GM12878 (cell line): ENCODE data around the gene ZNF805. TPM values are rescaled to one million over a fixed set of nuclear protein-coding genes. Genes with fewer than 3 reads are reported as not detected.

ENCODE experiments used
- ATAC-seq: fragments of 200-7000 bp; cut with Tn5 transposase; 3 replicates; pipeline ENCODE4 v1.9.1; 2020; ENCODE audit warnings: mild to moderate bottlenecking, moderate library complexity
- BruUV-seq: library from RNA; stranded (reverse); fragments of 400-500 nt; replicated peaks from 2 replicates; lab custom pipeline; 2021; lab: Mats Ljungman, UMichigan
- CTCF ChIA-PET: fragments of 300-600 bp; sonication (Branson Sonifier 250); formaldehyde crosslinking; extraction: SDS; loops from one replicate; lab custom pipeline; 2021; ENCODE audit warnings: inconsistent platforms; lab: Yijun Ruan, JAX
- POLR2A ChIA-PET: fragments of 350-600 bp; formaldehyde crosslinking; extraction: SDS; loops from one replicate; lab custom pipeline; 2021; ENCODE audit warnings: inconsistent platforms; lab: Charles Lee
- RAD21 ChIA-PET: fragments of 300-600 bp; sonication (Branson Sonifier 250); formaldehyde crosslinking; loops from one replicate; lab custom pipeline; 2023; ENCODE audit warnings: antibody characterized with exemption; ENCODE audit not compliant: unreplicated experiment; lab: Charles Lee
- SMC1A ChIA-PET: fragments of 300-600 bp; sonication (Branson Sonifier 250); formaldehyde crosslinking; loops from one replicate; lab custom pipeline; 2023; ENCODE audit not compliant: unreplicated experiment, uncharacterized antibody; lab: Charles Lee
- DNase-seq: peaks from one replicate; pipeline ENCODE4 v3.0.0-alpha.2; 2011; ENCODE audit warnings: low read depth, low spot score
- FAIRE-seq: peaks from 3 replicates; lab custom pipeline; 2011; peaks lifted over from hg19 to GRCh38; lab: Jason Lieb, UNC
- H2AFZ ChIP-seq: 2 replicates; pipeline ENCODE4 v1.6.0; 2011; ENCODE audit warnings: low read depth, low read length, control low read depth; ENCODE audit not compliant: control insufficient read depth
- H3K27ac ChIP-seq: 2 replicates; pipeline ENCODE4 v1.5.1; 2011; ENCODE audit warnings: control low read depth; ENCODE audit not compliant: control insufficient read depth, insufficient read depth
- H3K27me3 ChIP-seq, 2 experiments: replicated peaks in 1 of 2; 2 replicates each; pipeline versions ENCODE4 v1.6.0 to v1.6.1; 2011; ENCODE audit warnings: low read length in 1 of 2; ENCODE audit not compliant: control insufficient read depth in 2 of 2, insufficient read depth in 2 of 2
- H3K36me3 ChIP-seq, 2 experiments: 2 replicates each; pipeline ENCODE4 v1.5.1; 2011; ENCODE audit warnings: low read length in 1 of 2; ENCODE audit not compliant: control insufficient read depth in 2 of 2, insufficient read depth in 2 of 2
- H3K4me1 ChIP-seq: 2 replicates; pipeline ENCODE4 v1.6.1; 2011; ENCODE audit warnings: mild to moderate bottlenecking, low read length, moderate library complexity, mixed read lengths; ENCODE audit not compliant: control insufficient read depth, insufficient read depth
- H3K4me2 ChIP-seq: 2 replicates; pipeline ENCODE4 v1.6.0; 2011; ENCODE audit warnings: control low read depth; ENCODE audit not compliant: control insufficient read depth, insufficient read depth
- H3K4me3 ChIP-seq: fragments of 200-600 bp; sonication (generic); 2 replicates; pipeline ENCODE4 v1.5.1; 2016
- H3K79me2 ChIP-seq: 2 replicates; pipeline ENCODE4 v1.6.0; 2011; ENCODE audit warnings: low read length; ENCODE audit not compliant: control insufficient read depth, insufficient read depth
- H3K9ac ChIP-seq: 2 replicates; pipeline ENCODE4 v1.8.0; 2011; ENCODE audit warnings: low read length, control low read depth, mixed read lengths; ENCODE audit not compliant: control insufficient read depth, insufficient read depth
- H3K9me3 ChIP-seq: replicated peaks from 3 replicates; pipeline ENCODE4 v1.5.1; 2011; ENCODE audit warnings: mild to moderate bottlenecking, low read length; ENCODE audit not compliant: control insufficient read depth, insufficient read depth
- H4K20me1 ChIP-seq: 2 replicates; pipeline ENCODE4 v1.6.0; 2011; ENCODE audit not compliant: control insufficient read depth, insufficient read depth
- EGR1 ChIP-seq, 2 experiments: IDR thresholded peaks; 1 replicate in 1 of 2; 2 replicates in 1 of 2; pipeline ENCODE4 v1.6.1; 2011 to 2012; ENCODE audit warnings: low read depth in 2 of 2, low read length in 2 of 2, borderline replicate concordance in 1 of 2, mild to moderate bottlenecking in 1 of 2, moderate library complexity in 1 of 2
- HCFC1 ChIP-seq: fragments of 150-350 bp; IDR thresholded peaks from 2 replicates; pipeline ENCODE4 v1.6.1; 2014; ENCODE audit warnings: low read length
- JUNB ChIP-seq: IDR thresholded peaks from 2 replicates; pipeline ENCODE4 v1.6.1; 2016; ENCODE audit warnings: antibody characterized with exemption, mild to moderate bottlenecking
- KLF5 ChIP-seq: fragments of 450-650 bp; IDR thresholded peaks from 2 replicates; pipeline ENCODE4 v1.6.1; 2014; ENCODE audit warnings: mild to moderate bottlenecking; ENCODE audit not compliant: partially characterized antibody
- NBN ChIP-seq: fragments of 450-650 bp; IDR thresholded peaks from 2 replicates; pipeline ENCODE4 v1.6.1; 2016
- PBX3 ChIP-seq: IDR thresholded peaks from 2 replicates; pipeline ENCODE4 v1.6.1; 2011; ENCODE audit warnings: mild to moderate bottlenecking, low read depth, low read length, moderate library complexity; ENCODE audit not compliant: insufficient replicate concordance
- POU2F2 ChIP-seq: IDR thresholded peaks from 3 replicates; pipeline ENCODE4 v1.6.1; 2011; ENCODE audit warnings: low read depth, mild to moderate bottlenecking, low read length, borderline replicate concordance
- RFX5 ChIP-seq: IDR thresholded peaks from 2 replicates; pipeline ENCODE4 v1.6.1; 2011; ENCODE audit warnings: low read depth, low read length, improper control_type of control experiment
- SKIL ChIP-seq: fragments of 450-650 bp; IDR thresholded peaks from 2 replicates; pipeline ENCODE4 v1.6.1; 2017; ENCODE audit warnings: mild to moderate bottlenecking, low read depth, inconsistent platforms; ENCODE audit not compliant: poor library complexity, severe bottlenecking
- SPI1 ChIP-seq: IDR thresholded peaks from 2 replicates; pipeline ENCODE4 v1.6.1; 2011; ENCODE audit warnings: low read depth, mild to moderate bottlenecking, low read length, moderate library complexity, borderline replicate concordance; ENCODE audit not compliant: insufficient read depth
- TCF7 ChIP-seq: IDR thresholded peaks from 2 replicates; pipeline ENCODE4 v1.6.1; 2014; ENCODE audit warnings: antibody characterized with exemption, borderline replicate concordance
- USF1 ChIP-seq: IDR thresholded peaks from 2 replicates; pipeline ENCODE4 v1.6.1; 2011; ENCODE audit warnings: borderline replicate concordance, low read depth, mild to moderate bottlenecking, moderate library complexity, mixed read lengths, low read length; ENCODE audit not compliant: insufficient read depth; ENCODE audit errors: extremely low read length
- YBX1 ChIP-seq: fragments of 450-650 bp; IDR thresholded peaks from 2 replicates; pipeline ENCODE4 v1.6.1; 2016; ENCODE audit warnings: antibody characterized with exemption
- ZNF217 ChIP-seq: fragments of 450-650 bp; IDR thresholded peaks from 2 replicates; pipeline ENCODE4 v1.6.1; 2017; ENCODE audit warnings: antibody characterized with exemption, mild to moderate bottlenecking
- WGBS: methylation state at CpG from one replicate; pipeline ENCODE4 v1.1.6; 2016; ENCODE audit warnings: low lambda C conversion rate; ENCODE audit not compliant: insufficient replicate concordance, insufficient coverage; ENCODE audit errors: missing lambda C conversion rate; 5-methylcytosine and 5-hydroxymethylcytosine counted together
- in situ Hi-C: fragments of 300-500 bp; cut with MboI; formaldehyde crosslinking; loops from 9 replicates; pipeline ENCODE4 v1.14.3; 2018; ENCODE audit warnings: mixed read lengths
- intact Hi-C: fragments of 100-400 bp; cut with micrococcal nuclease; formaldehyde crosslinking; loops from one replicate; pipeline ENCODE4 v1.14.2; 2022; ENCODE audit not compliant: unreplicated experiment
- polyA plus RNA-seq, 11 experiments: library from polyadenylated mRNA; depleted of rRNA in 4 of 11; unstranded in 6 of 11; stranded (reverse) in 5 of 11; fragments of >200 nt; fragmentation: Nextera tagmentation in 4 of 11; fragmentation: Illumina TruSeq in 1 of 11; extraction: Ambion mirVana in 4 of 11; extraction: Trizol in 1 of 11; gene quantifications; 1 replicate in 1 of 11; 2 replicates in 10 of 11; pipeline versions ENCODE4 v1.2.1 to v1.2.3, GENCODE V29; 2011 to 2016; ENCODE audit warnings: inconsistent platforms in 2 of 11, missing spikeins in 2 of 11, low read depth in 1 of 11
- total RNA-seq, 4 experiments: library from RNA; depleted of rRNA in 3 of 4; stranded (reverse); fragments of >200 nt in 3 of 4; fragmentation: Illumina TruSeq in 1 of 4; extraction: Trizol in 1 of 4; gene quantifications; 2 replicates each; pipeline versions ENCODE4 v1.2.1 to v1.2.3, GENCODE V29; 2013 to 2021

The ZNF805 gene
- total and polyA plus RNA-seq, 10 of the 15 experiments (the other 5 are each of a cell fraction or from before 2014, with no cell fraction given) = 0.31 to 8.9 (median 2.3) TPM

GRCh38 chr19:57292547-57292946, 52.1 kb downstream of the ZNF805 start:
- no peaks in the 10 kb centered on the region for H3K4me1 ChIP-seq
- ATAC-seq = no peak

More at GRCh38 chr19:57292547-57292946, 52.1 kb downstream of the ZNF805 start:
- ChIA-PET RAD21 (interaction anchor here (1.2 kb wide), 1 partner anchor 10 kb away, joined by 5 read pairs; no protein-coding TSS in a partner anchor), SMC1A (no interaction called here), POLR2A (no interaction called here), CTCF (no interaction called here)
- H3K36me3 ChIP-seq = peaks cover 29 to 55% of the 10 kb centered on the region in 2 experiments
- H3K27ac ChIP-seq = no peak overlapping the region
- peaks cover 37% of the 10 kb centered on the region for H3K9me3 ChIP-seq
- H3K79me2 ChIP-seq = peaks cover 28% of the 10 kb centered on the region
- no TSS peak for BruUV-seq
- H3K9ac ChIP-seq = no peak overlapping the region
- no peaks in the 10 kb centered on the region for H3K27me3 ChIP-seq
- H3K4me2 ChIP-seq = no peak overlapping the region
- DNase-seq (no peak), FAIRE-seq (no peak)
- no peak overlapping the region for H3K4me3 ChIP-seq
- no peaks in the 10 kb centered on the region for H4K20me1 ChIP-seq
- in situ Hi-C loops = no loop called here
- WGBS = 96% methylated on average over 1 of the region's 1 CpG
- TF ChIP-seq SPI1 = no peak
- no peak for TF ChIP-seq USF1
- TF ChIP-seq HCFC1 = no peak
- no peak for TF ChIP-seq NBN
- TF ChIP-seq ZNF217 = no peak
- TF ChIP-seq SKIL = no peak
- TF ChIP-seq YBX1 = no peak
- no peak for TF ChIP-seq TCF7
- TF ChIP-seq POU2F2 = no peak
- no peak for TF ChIP-seq KLF5
- TF ChIP-seq PBX3 = no peak
- no peak for TF ChIP-seq EGR1 (IDR thresholded peaks at IDR 0.05; ENCODE audit: borderline replicate concordance in 1 of 2, low read depth in 2 of 2, low read length in 2 of 2)
- TF ChIP-seq JUNB = no peak
- no peak for TF ChIP-seq RFX5
- TF ChIP-seq, all 136 proteins: peak for 0
- intact Hi-C loops = no loop called here
- no peak overlapping the region for H2AFZ ChIP-seq
